ENCODE measurements around the gene ZNF423. TPM values are rescaled to one million over a fixed set of nuclear protein-coding genes. Genes with fewer than 3 reads are reported as not detected.
A peak's percentile ranks its signal among the peaks of the same experiment; 100 is the strongest.

The ZNF423 gene
- total and polyA plus RNA-seq, 10 donors = 0.36 to 7.0 (median 3.7) TPM

- Histone ChIP-seq H3K27ac (no peak overlapping the region), H3K4me3 (no peak overlapping the region), H3K27me3 (replicated peaks in 1 of 7) (peaks cover 0 to 3% (median 0%) of the 10 kb centered on the region in 7 donors), H3K9me3 (no peaks in the 10 kb centered on the region), H3K4me1 (peaks cover 0 to 16% (median 4%) of the 10 kb centered on the region in 6 donors), H3K36me3 (no peaks in the 10 kb centered on the region)
- intact Hi-C loops (cut with DNase I; ENCODE audit: low total_unique reads) = no loop called here
- WGBS, 5 donors = 74 to 96% (median 89%) methylated on average over 5 of the region's 5 CpGs
- peak; percentile 65 for DNase-seq
- TF ChIP-seq POLR2A (IDR thresholded peaks at IDR 0.05) = no peak
- no peak for TF ChIP-seq CTCF (IDR thresholded peaks at IDR 0.05 in 8 of 11, conservative IDR thresholded peaks at IDR 0.05 in 3 of 11)
- no peak for TF ChIP-seq POLR2AphosphoS5 (IDR thresholded peaks at IDR 0.05)
Measured at GRCh38 chr16:49473131-49473530, 382.8 kb downstream of the ZNF423 start.

DNA sequence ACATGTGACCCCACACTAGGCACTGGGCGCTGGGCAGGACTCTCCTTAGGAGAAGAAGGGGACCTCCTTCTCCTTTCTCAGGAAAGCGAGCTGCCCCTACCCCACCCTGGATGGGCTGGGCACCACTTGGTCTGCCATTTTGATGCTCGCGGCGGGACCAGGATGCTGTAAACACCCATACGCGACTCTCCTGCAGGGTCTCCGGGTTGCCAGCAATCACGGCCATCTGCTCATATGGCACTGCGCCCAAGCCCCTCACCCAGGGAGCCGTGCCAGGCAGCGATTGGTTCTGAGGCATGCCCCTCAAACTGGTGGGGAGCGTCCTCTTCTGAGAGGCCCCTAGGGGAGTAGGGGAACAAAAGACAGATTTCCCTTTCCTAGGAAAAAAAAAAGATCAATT is 383.3 kb downstream of the ZNF423 start:
- Histone ChIP-seq H3K27me3 (replicated peaks in 1 of 7) (no peaks in the 10 kb centered on the region), H3K27ac (no peak overlapping the region), H3K4me1 (peaks cover 0 to 16% (median 4%) of the 10 kb centered on the region in 6 donors), H3K4me3 (no peak overlapping the region), H3K36me3 (no peaks in the 10 kb centered on the region), H3K9me3 (no peaks in the 10 kb centered on the region)
- TF ChIP-seq POLR2AphosphoS5 (IDR thresholded peaks at IDR 0.05) = no peak
- TF ChIP-seq CTCF (IDR thresholded peaks at IDR 0.05 in 8 of 11, conservative IDR thresholded peaks at IDR 0.05 in 3 of 11) = no peak
- no peak for TF ChIP-seq POLR2A (IDR thresholded peaks at IDR 0.05)
- 88 to 94% (median 93%) methylated on average over 13 of the region's 13 CpGs for WGBS, 5 donors
- intact Hi-C loops (cut with DNase I; ENCODE audit: low total_unique reads) = no loop called here
- peak; percentile 69 for DNase-seq

DNA sequence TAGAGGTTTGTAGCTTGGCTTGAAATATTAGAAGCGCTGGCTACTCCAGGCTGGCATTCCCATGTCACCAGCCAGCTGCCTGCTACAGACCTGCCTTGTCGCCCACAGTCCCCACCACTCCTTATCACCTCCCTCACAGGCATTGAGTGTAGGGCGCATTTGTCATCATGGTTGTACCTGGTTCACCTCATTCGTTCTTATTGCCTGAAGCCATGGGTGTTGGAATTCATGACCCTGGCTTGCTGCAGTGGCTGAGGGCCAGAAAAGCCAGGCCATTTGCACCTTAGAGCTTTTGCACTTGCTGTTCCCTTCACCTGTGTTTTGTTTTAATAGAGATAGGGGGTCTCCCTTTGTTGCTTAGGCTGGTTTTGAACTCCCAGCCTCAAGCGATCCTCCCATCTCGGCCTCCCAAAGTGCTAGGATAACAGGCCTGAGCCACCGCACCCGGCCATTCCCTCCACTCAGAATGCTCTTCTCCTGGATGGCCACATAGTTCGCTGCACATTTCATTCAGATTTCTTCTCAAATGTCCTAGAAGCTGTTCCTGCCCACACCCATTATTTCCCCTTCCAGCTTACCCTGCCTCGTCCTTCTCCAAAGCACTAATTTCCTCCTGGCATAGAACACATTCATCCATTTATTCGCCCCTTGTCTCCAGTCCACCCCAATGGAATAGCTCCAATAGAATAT is 384.7 kb downstream of the ZNF423 start:
- TF ChIP-seq CTCF (IDR thresholded peaks at IDR 0.05 in 8 of 11, conservative IDR thresholded peaks at IDR 0.05 in 3 of 11) (no peak), POLR2AphosphoS5 (IDR thresholded peaks at IDR 0.05) (no peak), POLR2A (IDR thresholded peaks at IDR 0.05) (no peak)
- peak overlapping the region in 1 of 8 donors; percentile 26 for H3K27ac ChIP-seq
- DNase-seq = peak; percentile 36
- no peaks in the 10 kb centered on the region for H3K36me3 ChIP-seq
- 70 to 90% (median 78%) methylated on average over 11 of the region's 11 CpGs for WGBS, 5 donors
- peaks cover 0 to 16% (median 4%) of the 10 kb centered on the region in 6 donors for H3K4me1 ChIP-seq
- no peaks in the 10 kb centered on the region for H3K27me3 ChIP-seq (replicated peaks in 1 of 7)
- intact Hi-C loops (cut with DNase I; ENCODE audit: low total_unique reads) = no loop called here
- H3K4me3 ChIP-seq = no peak overlapping the region
- no peaks in the 10 kb centered on the region for H3K9me3 ChIP-seq

- Histone ChIP-seq H3K4me3 (no peak overlapping the region), H3K4me1 (peaks cover 0 to 16% (median 4%) of the 10 kb centered on the region in 6 donors), H3K27me3 (replicated peaks in 1 of 7) (peaks cover 0 to under 1% (median 0%) of the 10 kb centered on the region in 7 donors), H3K36me3 (no peaks in the 10 kb centered on the region), H3K9me3 (no peaks in the 10 kb centered on the region), H3K27ac (no peak overlapping the region)
- 92 to 100% (median 95%) methylated on average over 3 of the region's 3 CpGs for WGBS, 5 donors
- no peak for DNase-seq
- TF ChIP-seq CTCF (IDR thresholded peaks at IDR 0.05 in 8 of 11, conservative IDR thresholded peaks at IDR 0.05 in 3 of 11) = no peak
- intact Hi-C loops (cut with DNase I; ENCODE audit: low total_unique reads) = no loop called here
Measured at GRCh38 chr16:49470513-49470991, 385.4 kb downstream of the ZNF423 start.
